NK-92 (cell line): ENCODE data around the gene ABHD2.
"Not testable (repeated sequence)": the region's sequence is repeated elsewhere in the genome, so short reads cannot be mapped to it uniquely, and the experiment has no call there.

Experiments
- DNase-seq: peaks from one replicate; lab custom pipeline; 2025; ENCODE audit not compliant: unreplicated experiment; lab: John Stamatoyannopoulos, UW

Gene ABHD2

GRCh38 chr15:89087830-89088604, at the start of gene ABHD2:
Gene ABHD2 (plus strand): TSS chr15:89088456. CDS start chr15:89116328, 27,872 bp downstream.
- peak; percentile 92 for DNase-seq

- no peak for DNase-seq
Observed at GRCh38 chr15:89039142-89039541, 49.1 kb upstream of the ABHD2 start.

GRCh38 chr15:89041507-89041906, 46.7 kb upstream of the ABHD2 start:
- DNase-seq = no peak

GRCh38 chr15:89042387-89042786, 45.9 kb upstream of the ABHD2 start:
- DNase-seq = no peak

GRCh38 chr15:89043031-89044002, 44.9 kb upstream of the ABHD2 start:
- DNase-seq = no peak

- DNase-seq = not testable (repeated sequence)
Observed at GRCh38 chr15:89049016-89049666, 39.1 kb upstream of the ABHD2 start.

- no peak for DNase-seq
Observed at GRCh38 chr15:89051875-89052274, 36.4 kb upstream of the ABHD2 start.

GRCh38 chr15:89052474-89052873, 35.8 kb upstream of the ABHD2 start:
- no peak for DNase-seq

GRCh38 chr15:89054873-89055272, 33.4 kb upstream of the ABHD2 start:
- DNase-seq = no peak

- DNase-seq = no peak
Observed at GRCh38 chr15:89057506-89058133, 30.6 kb upstream of the ABHD2 start.

GRCh38 chr15:89058376-89058775, 29.9 kb upstream of the ABHD2 start:
- DNase-seq = no peak

GRCh38 chr15:89058876-89059405, 29.3 kb upstream of the ABHD2 start:
- no peak for DNase-seq

GRCh38 chr15:89066280-89066679, 22.0 kb upstream of the ABHD2 start:
- no peak for DNase-seq

- no peak for DNase-seq
Observed at GRCh38 chr15:89067751-89068150, 20.5 kb upstream of the ABHD2 start.

- DNase-seq = no peak
Observed at GRCh38 chr15:89068325-89068784, 19.9 kb upstream of the ABHD2 start.

GRCh38 chr15:89070197-89071124, 17.8 kb upstream of the ABHD2 start:
- no peak for DNase-seq

GRCh38 chr15:89071471-89071870, 16.8 kb upstream of the ABHD2 start:
- no peak for DNase-seq

GRCh38 chr15:89072277-89072869, 15.9 kb upstream of the ABHD2 start:
- no peak for DNase-seq

- DNase-seq = no peak
Observed at GRCh38 chr15:89074402-89075012, 13.7 kb upstream of the ABHD2 start.
